ENCODE results near the gene P3H1. TPM values are rescaled to one million over a fixed set of nuclear protein-coding genes. Genes with fewer than 3 reads are reported as not detected.

Gene P3H1
- total and polyA plus RNA-seq, 2 donors (not counting 1 experiment from before 2014, with no cell fraction given): 42.2 to 51.3 TPM

DNA sequence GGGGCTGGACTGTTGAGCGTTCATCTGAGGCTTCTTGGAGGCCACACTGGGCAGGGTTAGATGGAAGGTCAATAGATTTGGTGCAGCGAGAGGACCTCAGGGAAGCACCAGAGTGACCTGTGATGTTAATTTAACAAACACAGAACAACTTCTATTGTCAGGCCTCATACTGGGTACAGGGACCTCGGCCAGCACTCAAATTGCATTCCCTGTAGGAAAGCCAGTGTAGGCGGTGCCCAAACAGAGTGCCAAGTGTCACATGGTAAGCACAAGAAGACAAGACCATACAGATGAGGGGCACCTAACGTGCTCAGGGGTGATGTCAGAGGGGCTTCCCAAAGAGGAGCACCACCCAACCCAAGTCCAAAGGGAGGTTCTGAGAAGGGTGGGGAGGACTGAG lies 19.3 kb upstream of the P3H1 start:
- Mint-ChIP-seq H3K4me3 (peak overlapping the region; percentile 87), H3K9me3 (ENCODE audit: insufficient read depth) (no peaks in the 10 kb centered on the region), H3K27me3 (peaks cover 9% of the 10 kb centered on the region), H3K4me1 (peaks cover 13% of the 10 kb centered on the region), H3K27ac (no peak overlapping the region)
- Histone ChIP-seq H3K4me3 (ENCODE audit: control extremely low read depth in 1 of 5, extremely low read depth in 1 of 5, insufficient read depth in 1 of 5, low read depth in 2 of 5, low read length in 4 of 5) (no peak overlapping the region), H3K4me2 (replicated peaks; ENCODE audit: low read depth, low read length, poor library complexity, severe bottlenecking) (no peak overlapping the region), H3K79me2 (ENCODE audit: control insufficient read depth, insufficient read depth, low read length) (peaks cover 6% of the 10 kb centered on the region), H4K20me1 (ENCODE audit: control insufficient read depth, insufficient read depth, low read length, poor library complexity, severe bottlenecking) (no peaks in the 10 kb centered on the region), H3K27ac (ENCODE audit: low read length in 2 of 2) (no peak overlapping the region), H3K9ac (ENCODE audit: low read length) (no peak overlapping the region), H3K36me3 (replicated peaks in 1 of 2; ENCODE audit: control extremely low read depth in 1 of 2, control insufficient read depth in 1 of 2, extremely low read depth in 1 of 2, insufficient read depth in 2 of 2, low read length in 1 of 2) (peaks cover under 1 to 1% of the 10 kb centered on the region in 2 experiments), H3K27me3 (replicated peaks in 1 of 4; ENCODE audit: control extremely low read depth in 1 of 4, control insufficient read depth in 3 of 4, insufficient read depth in 4 of 4, low read length in 3 of 4) (peaks cover 0 to 3% (median 0%) of the 10 kb centered on the region in 4 experiments), H3K4me1 (ENCODE audit: control insufficient read depth in 2 of 2, insufficient read depth in 2 of 2, low read length in 2 of 2) (peaks cover 11 to 15% of the 10 kb centered on the region in 2 donors), H3K9me3 (ENCODE audit: control extremely low read depth in 1 of 3, control insufficient read depth in 2 of 3, insufficient read depth in 1 of 3, low read length in 2 of 3) (no peaks in the 10 kb centered on the region), H2AFZ (ENCODE audit: insufficient read depth, low read depth, low read length, poor library complexity, severe bottlenecking) (no peak overlapping the region)
- no peak for DNase-seq
- POLR2A ChIA-PET: no interaction called here
- intact Hi-C loops (cut with micrococcal nuclease): no loop called here
- TF ChIP-seq, protein P1, sequence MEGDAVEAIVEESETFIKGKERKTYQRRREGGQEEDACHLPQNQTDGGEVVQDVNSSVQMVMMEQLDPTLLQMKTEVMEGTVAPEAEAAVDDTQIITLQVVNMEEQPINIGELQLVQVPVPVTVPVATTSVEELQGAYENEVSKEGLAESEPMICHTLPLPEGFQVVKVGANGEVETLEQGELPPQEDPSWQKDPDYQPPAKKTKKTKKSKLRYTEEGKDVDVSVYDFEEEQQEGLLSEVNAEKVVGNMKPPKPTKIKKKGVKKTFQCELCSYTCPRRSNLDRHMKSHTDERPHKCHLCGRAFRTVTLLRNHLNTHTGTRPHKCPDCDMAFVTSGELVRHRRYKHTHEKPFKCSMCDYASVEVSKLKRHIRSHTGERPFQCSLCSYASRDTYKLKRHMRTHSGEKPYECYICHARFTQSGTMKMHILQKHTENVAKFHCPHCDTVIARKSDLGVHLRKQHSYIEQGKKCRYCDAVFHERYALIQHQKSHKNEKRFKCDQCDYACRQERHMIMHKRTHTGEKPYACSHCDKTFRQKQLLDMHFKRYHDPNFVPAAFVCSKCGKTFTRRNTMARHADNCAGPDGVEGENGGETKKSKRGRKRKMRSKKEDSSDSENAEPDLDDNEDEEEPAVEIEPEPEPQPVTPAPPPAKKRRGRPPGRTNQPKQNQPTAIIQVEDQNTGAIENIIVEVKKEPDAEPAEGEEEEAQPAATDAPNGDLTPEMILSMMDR (IDR thresholded peaks at IDR 0.05): no peak
- no peak for TF ChIP-seq EZH2 (IDR thresholded peaks at IDR 0.05; ENCODE audit: borderline replicate concordance, insufficient read depth, low read depth, low read length, poor library complexity, severe bottlenecking)
- CTCF ChIA-PET: no interaction called here
- ATAC-seq (ENCODE audit: low read depth): no peak
- WGBS (ENCODE audit: insufficient coverage): 94% methylated on average over 4 of the region's 5 CpGs

DNA sequence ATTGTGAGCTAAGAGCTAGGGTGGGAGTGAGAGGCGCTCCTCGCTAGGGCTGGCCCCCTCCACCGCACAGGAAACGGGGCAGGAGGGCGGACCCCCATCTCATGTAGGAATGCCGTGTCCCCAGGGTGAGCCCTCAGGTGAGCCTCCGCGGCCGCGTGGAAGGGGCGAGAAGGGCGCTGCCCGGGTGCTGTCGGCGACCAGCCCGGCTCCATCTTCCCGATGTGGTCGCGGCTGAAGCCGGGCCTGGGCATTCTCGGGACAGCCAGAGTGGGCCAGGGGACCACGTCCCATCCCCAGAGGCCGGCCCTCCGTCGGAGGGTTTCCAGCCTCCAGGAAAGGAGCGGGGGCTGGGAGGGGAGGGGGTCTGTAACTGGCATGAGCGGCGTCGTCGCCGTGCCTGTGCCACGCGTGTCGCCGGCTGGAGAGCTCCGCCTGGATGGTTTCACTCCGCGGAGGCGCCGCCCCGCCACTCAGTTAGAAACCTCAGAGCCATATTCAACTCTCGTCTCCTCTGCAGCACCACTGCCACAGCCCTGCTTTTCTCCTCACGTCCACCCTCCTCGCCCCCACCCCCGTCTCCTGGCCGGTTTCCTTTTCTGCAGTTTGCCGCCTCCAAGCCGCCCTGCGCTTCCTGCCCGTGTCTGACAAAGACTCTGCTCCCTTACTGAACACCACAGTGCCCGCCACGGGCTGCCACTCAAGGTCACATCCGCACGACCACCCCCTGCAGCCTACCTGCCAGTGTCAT lies 18.3 kb upstream of the P3H1 start, which contains the start of gene TMEM269:
TMEM269 (plus strand) TSS at position 46 of the 748 bp plus-strand sequence. CDS start 4,903 bp downstream, outside the sequence.
- H3K79me2 ChIP-seq (ENCODE audit: control insufficient read depth, insufficient read depth, low read length): peaks cover 6% of the 10 kb centered on the region
- peak; percentile 42 for DNase-seq
- peaks cover 11 to 15% of the 10 kb centered on the region in 2 donors for H3K4me1 ChIP-seq (ENCODE audit: control insufficient read depth in 2 of 2, insufficient read depth in 2 of 2, low read length in 2 of 2)
- 19% methylated on average over 37 of the region's 54 CpGs for WGBS (ENCODE audit: insufficient coverage)
- ChIA-PET POLR2A (interaction anchor here (0.9 kb wide), 1 partner anchor 18 kb away, joined by 3 read pairs; the partner anchor contains the start of genes C1orf50 and P3H1), CTCF (no interaction called here)
- peak within 1 kb of the TSS; percentile 84 for H2AFZ ChIP-seq (ENCODE audit: insufficient read depth, low read depth, low read length, poor library complexity, severe bottlenecking)
- intact Hi-C loops (cut with micrococcal nuclease): no loop called here
- TF ChIP-seq, protein P1 (IDR thresholded peaks at IDR 0.05): no peak
- no peak for TF ChIP-seq EZH2 (IDR thresholded peaks at IDR 0.05; ENCODE audit: borderline replicate concordance, insufficient read depth, low read depth, low read length, poor library complexity, severe bottlenecking)
- H3K27ac ChIP-seq (ENCODE audit: low read length in 2 of 2): no peak within 1 kb of the TSS
- H3K27me3 ChIP-seq (replicated peaks in 1 of 4; ENCODE audit: control extremely low read depth in 1 of 4, control insufficient read depth in 3 of 4, insufficient read depth in 4 of 4, low read length in 3 of 4): peaks cover 0 to 3% (median 0%) of the 10 kb centered on the region in 4 experiments
- peak; percentile 17 for ATAC-seq (ENCODE audit: low read depth)
- Mint-ChIP-seq H3K4me3 (peak within 1 kb of the TSS; percentile 87), H3K27ac (no peak within 1 kb of the TSS), H3K4me1 (peaks cover 13% of the 10 kb centered on the region), H3K27me3 (peaks cover 9% of the 10 kb centered on the region), H3K9me3 (ENCODE audit: insufficient read depth) (no peaks in the 10 kb centered on the region)
- H3K36me3 ChIP-seq (replicated peaks in 1 of 2; ENCODE audit: control extremely low read depth in 1 of 2, control insufficient read depth in 1 of 2, extremely low read depth in 1 of 2, insufficient read depth in 2 of 2, low read length in 1 of 2): peaks cover 5 to 10% of the 10 kb centered on the region in 2 experiments
- peak within 1 kb of the TSS in 4 of 5 experiments; percentile 17 to 51 (median 38) for H3K4me3 ChIP-seq (ENCODE audit: control extremely low read depth in 1 of 5, extremely low read depth in 1 of 5, insufficient read depth in 1 of 5, low read depth in 2 of 5, low read length in 4 of 5)
- H4K20me1 ChIP-seq (ENCODE audit: control insufficient read depth, insufficient read depth, low read length, poor library complexity, severe bottlenecking): no peaks in the 10 kb centered on the region
- H3K9ac ChIP-seq (ENCODE audit: low read length): peak within 1 kb of the TSS; percentile 34
- H3K4me2 ChIP-seq (replicated peaks; ENCODE audit: low read depth, low read length, poor library complexity, severe bottlenecking): peak within 1 kb of the TSS; percentile 73
- H3K9me3 ChIP-seq (ENCODE audit: control extremely low read depth in 1 of 3, control insufficient read depth in 2 of 3, insufficient read depth in 1 of 3, low read length in 2 of 3): no peaks in the 10 kb centered on the region

Data from B cell (primary cell).